GM21717 (cell line): ENCODE measurements around the gene RFC4.
"Not testable (repeated sequence)": the region's sequence is repeated elsewhere in the genome, so short reads cannot be mapped to it uniquely, and the experiment has no call there.

ENCODE experiments used
- ATAC-seq: cut with Tn5 transposase; IDR thresholded peaks from one replicate; pipeline ENCODE4 v1.9.1; 2021; ENCODE audit warnings: mild to moderate bottlenecking, moderate library complexity; ENCODE audit not compliant: unreplicated experiment

Gene RFC4

DNA sequence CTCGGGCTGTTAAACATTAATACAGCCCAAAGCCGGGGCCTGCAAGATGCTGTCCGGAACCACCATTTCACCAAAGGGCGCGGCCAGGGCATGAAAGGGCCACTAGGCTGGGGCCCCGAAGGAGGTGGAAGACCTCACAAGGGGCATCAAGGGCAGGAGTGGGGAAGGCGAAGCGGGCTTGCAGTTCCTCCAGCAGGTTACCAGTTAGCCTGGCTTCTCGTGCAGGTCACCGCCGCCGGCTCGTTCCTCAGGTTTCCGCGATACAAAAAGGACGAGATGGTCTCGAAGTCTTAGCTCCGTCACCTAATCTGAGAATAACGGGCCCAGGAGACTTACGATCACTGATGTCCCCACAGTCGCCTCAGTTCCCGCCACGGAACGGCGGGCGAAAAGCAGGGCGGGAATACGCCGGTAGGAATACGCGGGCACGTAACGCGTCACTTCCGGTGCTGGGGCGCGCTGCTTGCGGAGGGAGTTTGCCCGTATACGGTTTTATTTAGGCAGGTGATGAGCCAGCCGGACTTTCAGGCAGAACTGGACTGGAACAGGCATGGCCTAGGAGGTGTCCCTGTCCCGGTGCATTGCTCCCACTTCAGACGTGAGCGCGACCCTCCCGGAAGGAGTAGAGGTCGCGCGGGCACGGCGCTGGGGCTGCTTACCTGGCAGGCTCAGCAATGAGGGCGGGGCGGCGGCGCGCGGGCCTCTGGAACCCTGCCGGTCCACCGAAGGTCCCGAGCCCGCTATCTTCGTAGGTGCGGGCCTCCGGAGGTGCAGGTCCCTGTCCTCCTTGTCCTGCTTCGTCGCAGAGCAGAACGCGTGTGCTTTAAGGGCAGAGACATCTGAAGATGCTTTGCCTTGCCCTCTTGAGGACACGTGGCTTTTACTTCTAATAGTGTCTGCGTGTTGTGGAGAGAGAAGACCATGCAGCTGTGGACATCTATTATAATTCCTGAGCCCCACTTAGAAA lies at the start of gene RFC4:
RFC4 (minus strand) TSS at position 394 of the 967 bp plus-strand sequence. CDS start 1,769 bp downstream, outside the sequence.
- peak; percentile 95 for ATAC-seq

DNA sequence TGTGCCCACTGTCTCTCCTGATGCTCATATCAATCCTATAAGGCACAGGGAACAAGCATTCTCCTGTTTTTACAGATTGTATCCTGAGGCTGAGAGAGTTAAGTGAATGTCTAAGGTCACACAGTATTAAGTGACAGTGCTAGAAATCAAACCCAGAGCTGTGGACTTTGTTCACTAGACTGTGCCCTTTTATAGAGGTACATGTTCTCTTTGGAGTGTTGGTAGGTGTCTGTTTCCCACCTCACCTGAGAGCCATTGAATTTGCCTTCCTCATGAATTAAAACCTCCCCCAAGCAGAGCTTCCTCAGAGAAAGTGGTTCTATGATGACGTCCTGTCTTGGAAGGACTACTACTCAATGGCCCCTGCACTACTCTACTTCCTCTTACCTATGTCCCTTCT lies 48.7 kb upstream of the RFC4 start:
- ATAC-seq = no peak

DNA sequence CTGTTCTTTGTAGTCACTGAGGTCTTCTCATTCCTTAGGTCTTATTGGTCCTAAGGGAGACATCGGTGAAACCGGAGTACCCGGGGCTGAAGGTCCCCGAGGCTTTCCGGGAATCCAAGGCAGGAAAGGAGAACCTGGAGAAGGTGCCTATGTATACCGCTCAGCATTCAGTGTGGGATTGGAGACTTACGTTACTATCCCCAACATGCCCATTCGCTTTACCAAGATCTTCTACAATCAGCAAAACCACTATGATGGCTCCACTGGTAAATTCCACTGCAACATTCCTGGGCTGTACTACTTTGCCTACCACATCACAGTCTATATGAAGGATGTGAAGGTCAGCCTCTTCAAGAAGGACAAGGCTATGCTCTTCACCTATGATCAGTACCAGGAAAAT lies 47.9 kb upstream of the RFC4 start:
- ATAC-seq = no peak

DNA sequence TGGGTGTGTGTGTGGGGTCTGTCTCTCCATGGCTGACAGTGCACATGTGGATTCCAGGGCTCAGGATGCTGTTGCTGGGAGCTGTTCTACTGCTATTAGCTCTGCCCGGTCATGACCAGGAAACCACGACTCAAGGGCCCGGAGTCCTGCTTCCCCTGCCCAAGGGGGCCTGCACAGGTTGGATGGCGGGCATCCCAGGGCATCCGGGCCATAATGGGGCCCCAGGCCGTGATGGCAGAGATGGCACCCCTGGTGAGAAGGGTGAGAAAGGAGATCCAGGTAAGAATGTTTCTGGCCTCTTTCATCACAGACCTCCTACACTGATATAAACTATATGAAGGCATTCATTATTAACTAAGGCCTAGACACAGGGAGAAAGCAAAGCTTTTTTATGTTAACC lies 46.7 kb upstream of the RFC4 start:
- ATAC-seq = no peak

GRCh38 chr3:186851835-186852234 lies 45.6 kb upstream of the RFC4 start:
- ATAC-seq = not testable (repeated sequence)

DNA sequence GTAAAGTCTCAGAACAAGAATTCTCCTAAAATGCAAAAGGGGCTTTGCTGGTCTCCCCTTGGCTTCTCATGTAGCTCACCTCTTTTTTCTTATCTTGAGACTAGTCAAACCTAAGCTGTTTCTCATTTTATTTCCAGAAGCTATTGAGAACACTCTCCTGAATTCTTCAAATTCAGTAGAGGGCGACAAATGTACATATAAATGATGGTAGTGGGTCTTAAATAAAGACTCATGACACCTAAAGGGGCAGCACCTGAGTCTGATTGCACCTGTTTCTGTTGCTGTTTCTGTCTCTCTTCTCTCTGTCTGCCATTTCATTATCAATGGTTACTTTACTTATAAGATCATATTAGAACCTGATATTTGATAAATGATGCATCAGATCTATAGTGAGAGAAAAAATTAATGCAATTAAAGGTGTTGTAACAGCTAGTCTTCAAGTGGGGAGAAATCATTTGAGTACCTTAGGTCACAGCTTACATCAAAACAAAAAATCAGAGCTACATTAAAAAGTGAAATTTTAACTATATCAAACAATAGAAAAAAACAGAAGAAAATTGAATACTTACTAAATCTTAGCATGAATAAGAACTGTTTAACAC lies 43.2 kb upstream of the RFC4 start:
- ATAC-seq = no peak

DNA sequence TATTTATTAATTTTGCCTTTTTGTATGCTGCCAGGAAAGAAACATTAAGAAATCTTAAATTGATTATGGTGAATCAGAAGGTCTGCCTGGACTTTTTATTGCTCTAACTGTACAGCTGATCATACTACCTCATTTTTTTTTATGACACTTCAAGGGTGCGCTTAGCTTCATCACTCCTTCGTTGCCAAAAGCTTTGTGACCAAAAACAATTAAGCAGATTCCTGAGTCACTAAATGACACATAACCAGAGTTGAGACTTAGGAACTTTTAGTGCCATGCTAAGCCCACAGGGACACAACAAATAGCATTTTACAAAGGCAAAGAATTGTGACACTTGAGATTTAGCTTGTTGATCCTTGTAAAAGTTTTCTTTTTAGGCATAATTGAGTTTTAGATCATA lies 41.2 kb upstream of the RFC4 start:
- ATAC-seq = no peak

- no peak for ATAC-seq
These were observed 39.5 kb upstream of the RFC4 start for GRCh38 chr3:186845756-186846155.

DNA sequence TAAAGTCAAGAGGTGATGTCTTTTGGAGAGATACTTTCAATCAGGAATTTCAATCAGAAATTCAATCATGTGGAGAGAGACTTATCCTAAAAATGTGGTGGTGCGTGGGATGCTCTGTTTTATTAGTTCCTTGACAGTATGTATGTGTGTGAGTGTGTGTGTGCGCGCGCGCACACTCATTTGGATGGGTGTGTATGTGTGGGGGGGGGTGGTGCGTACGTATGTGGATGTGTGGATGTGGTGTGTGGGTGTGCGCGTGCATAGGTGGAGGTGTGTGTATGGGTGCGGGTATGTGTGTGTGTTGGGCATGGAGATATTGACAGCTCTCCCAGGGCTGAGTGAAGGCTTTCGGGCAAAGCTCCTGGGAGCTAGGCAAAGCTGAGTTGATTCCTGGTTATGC lies 38.6 kb upstream of the RFC4 start:
- no peak for ATAC-seq

DNA sequence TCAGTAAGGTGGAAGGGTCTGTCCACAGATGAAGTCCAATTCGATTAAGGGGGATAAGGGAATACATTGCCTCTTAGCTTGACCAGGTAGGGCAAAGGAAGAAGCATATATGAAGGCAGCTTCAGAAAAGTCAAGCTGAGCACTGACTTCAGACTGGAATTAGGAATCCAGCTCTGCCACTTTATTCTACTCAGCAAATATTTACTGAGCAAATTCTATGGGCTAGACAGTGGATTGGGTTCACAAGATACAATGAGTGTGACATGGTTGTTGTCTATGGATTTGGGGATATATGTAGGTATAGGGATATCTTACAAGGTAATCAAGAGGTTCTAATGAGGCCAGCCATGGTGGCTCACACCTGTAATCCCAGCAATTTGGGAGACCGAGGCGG lies 36.8 kb upstream of the RFC4 start:
- ATAC-seq = no peak

- ATAC-seq = no peak
These were observed 36.2 kb upstream of the RFC4 start, which contains the start of gene ADIPOQ for GRCh38 chr3:186842426-186843038. TSS of gene ADIPOQ (plus strand) at chr3:186842710. CDS start at chr3:186853059, 10,349 bp downstream.

- ATAC-seq = no peak
These were observed 35.3 kb upstream of the RFC4 start for GRCh38 chr3:186841620-186842019.

DNA sequence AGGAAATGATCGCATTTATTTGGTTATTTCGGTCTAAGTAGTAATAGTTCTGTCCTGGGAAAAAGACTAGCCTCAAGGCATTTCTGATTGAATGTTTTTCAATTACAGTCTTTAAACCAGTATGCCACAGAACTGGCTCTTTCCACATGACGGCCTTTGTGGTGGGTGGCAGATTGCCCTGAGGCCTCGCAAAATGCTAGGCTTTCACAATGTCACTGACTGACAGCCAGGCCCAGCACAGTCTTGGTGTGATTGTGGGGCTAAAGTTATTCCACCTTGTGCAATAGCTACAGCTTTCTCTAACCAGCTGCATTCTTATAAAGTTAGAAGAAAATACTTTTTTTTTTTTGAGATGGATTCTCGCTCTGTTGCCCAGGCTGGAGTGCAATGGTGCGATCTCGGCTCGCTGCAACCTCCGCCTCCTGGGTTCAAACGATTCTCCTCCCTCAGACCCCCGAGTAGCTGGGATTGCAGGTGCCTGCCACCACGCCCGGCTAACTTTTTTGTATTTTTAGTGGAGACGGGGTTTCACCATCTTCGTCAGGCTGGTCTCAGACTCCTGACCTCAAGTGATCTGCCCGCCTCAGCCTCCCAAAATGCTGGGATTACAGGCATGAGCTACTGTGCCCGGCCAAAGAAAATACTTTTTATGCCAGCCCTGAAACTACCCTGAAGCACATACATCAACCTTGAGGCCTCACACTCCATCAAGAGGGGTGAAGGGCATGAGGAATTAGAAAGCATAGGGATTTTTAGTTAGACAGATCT lies 33.8 kb upstream of the RFC4 start:
- no peak for ATAC-seq

GRCh38 chr3:186832276-186832675 lies 26.0 kb upstream of the RFC4 start:
- ATAC-seq = no peak

- ATAC-seq = no peak
These were observed 25.5 kb upstream of the RFC4 start for GRCh38 chr3:186831798-186832197.

- no peak for ATAC-seq
These were observed 22.1 kb upstream of the RFC4 start for GRCh38 chr3:186828340-186828739.

GRCh38 chr3:186826976-186827857 lies 20.9 kb upstream of the RFC4 start:
- peak; percentile 86 for ATAC-seq

GRCh38 chr3:186826410-186826975 lies 20.2 kb upstream of the RFC4 start:
- no peak for ATAC-seq

DNA sequence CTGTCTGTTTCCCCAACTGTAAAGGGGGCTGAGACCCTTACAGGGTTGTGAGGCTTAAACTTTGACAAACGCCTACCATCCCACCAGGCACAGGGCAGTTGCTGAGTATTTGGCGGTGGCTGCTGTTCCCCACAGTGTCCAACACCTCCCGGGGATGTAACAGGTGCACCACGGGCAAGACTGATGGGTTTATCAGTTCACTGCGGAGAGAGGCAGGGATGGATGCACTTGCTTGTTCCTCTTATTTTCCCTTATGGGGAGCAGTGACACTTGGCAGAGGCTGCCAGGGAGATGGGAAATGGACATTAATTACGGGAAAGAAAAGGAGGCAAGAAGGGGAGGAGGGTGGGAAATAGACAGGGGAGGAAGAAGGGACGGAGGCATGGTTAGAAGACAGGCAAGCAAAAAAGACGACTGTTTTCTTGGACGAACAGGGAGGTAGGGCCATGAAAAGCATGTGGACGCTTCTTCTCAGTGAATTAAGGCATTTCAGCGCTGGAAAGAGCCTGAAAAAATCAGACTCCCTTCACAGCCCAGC lies 19.7 kb upstream of the RFC4 start:
- no peak for ATAC-seq
